ENCODE results near the gene SNRPD3. TPM values are rescaled to one million over a fixed set of nuclear protein-coding genes. Genes with fewer than 3 reads are reported as not detected.

Gene SNRPD3
- total RNA-seq, 1 experiment from 2014 or later, result 270 TPM

GRCh38 chr22:24571266-24571665 is 15.5 kb downstream of the SNRPD3 start:
- Histone ChIP-seq H3K9me2 (replicated peaks; ENCODE audit: low read length) (no peaks in the 10 kb centered on the region), H3K4me1 (ENCODE audit: insufficient read depth, low read length) (no peaks in the 10 kb centered on the region), H4K20me1 (ENCODE audit: low read length) (0 out of 2 replicates have a peak, but pooled peaks cover 6% of the 10 kb centered on the region), H3K36me3 (ENCODE audit: low read depth, low read length) (peaks cover 17% of the 10 kb centered on the region; the same call in 1 of the 2 replicates), H3K9me3 (ENCODE audit: low read length) (no peaks in the 10 kb centered on the region), H3K27ac (ENCODE audit: low read length) (no peak overlapping the region), H2AFZ (ENCODE audit: low read length) (no peak overlapping the region), H3K4me2 (ENCODE audit: low read length) (no peak overlapping the region), H3K27me3 (ENCODE audit: low read length) (no peaks in the 10 kb centered on the region), H3K4me3 (ENCODE audit: low read length) (no peak overlapping the region), H3K79me2 (ENCODE audit: low read length) (peaks cover 14% of the 10 kb centered on the region), H3K9ac (ENCODE audit: low read length) (no peak overlapping the region), H3F3A (ENCODE audit: low read length, unreplicated experiment) (no peaks in the 10 kb centered on the region)
- BruUV-seq (replicated peaks), result no TSS peak
- ChIA-PET POLR2A (ENCODE audit: unreplicated experiment) (no interaction called here), CTCF (no interaction called here)
- TF ChIP-seq CTCF (conservative IDR thresholded peaks at IDR 0.05; ENCODE audit: low read depth, low read length) (no peak), EZH2 (IDR thresholded peaks at IDR 0.05; ENCODE audit: low read length, unreplicated experiment) (no peak), EZH2phosphoT487 (IDR thresholded peaks at IDR 0.05; ENCODE audit: borderline replicate concordance, low read length) (no peak)
- ATAC-seq (no peak), DNase-seq (no peak)
- intact Hi-C loops (cut with micrococcal nuclease), result no loop called here

- Histone ChIP-seq H3F3A (ENCODE audit: low read length, unreplicated experiment) (no peaks in the 10 kb centered on the region), H2AFZ (ENCODE audit: low read length) (no peak overlapping the region), H3K9ac (ENCODE audit: low read length) (no peak overlapping the region), H3K4me3 (ENCODE audit: low read length) (no peak overlapping the region), H4K20me1 (ENCODE audit: low read length) (0 out of 2 replicates have a peak, but pooled peaks cover 4% of the 10 kb centered on the region), H3K4me2 (ENCODE audit: low read length) (no peak overlapping the region), H3K27ac (ENCODE audit: low read length) (no peak overlapping the region), H3K27me3 (ENCODE audit: low read length) (no peaks in the 10 kb centered on the region), H3K79me2 (ENCODE audit: low read length) (no peaks in the 10 kb centered on the region), H3K9me2 (replicated peaks; ENCODE audit: low read length) (no peaks in the 10 kb centered on the region), H3K4me1 (ENCODE audit: insufficient read depth, low read length) (peaks cover 11% of the 10 kb centered on the region), H3K9me3 (ENCODE audit: low read length) (no peaks in the 10 kb centered on the region), H3K36me3 (ENCODE audit: low read depth, low read length) (peaks cover 6% of the 10 kb centered on the region; the same call in 1 of the 2 replicates)
- ChIA-PET CTCF (no interaction called here), POLR2A (ENCODE audit: unreplicated experiment) (no interaction called here)
- no TSS peak for BruUV-seq (replicated peaks)
- DNase-seq (no peak), ATAC-seq (no peak)
- intact Hi-C loops (cut with micrococcal nuclease), result loop anchor here (1.0 kb wide), 1 partner anchor 12 kb away; no protein-coding TSS in a partner anchor
- no peak for TF ChIP-seq EZH2phosphoT487 (IDR thresholded peaks at IDR 0.05; ENCODE audit: borderline replicate concordance, low read length)
- TF ChIP-seq CTCF (conservative IDR thresholded peaks at IDR 0.05; ENCODE audit: low read depth, low read length), result no peak
- no peak for TF ChIP-seq EZH2 (IDR thresholded peaks at IDR 0.05; ENCODE audit: low read length, unreplicated experiment)
These were observed 21.0 kb downstream of the SNRPD3 start for GRCh38 chr22:24576778-24577177.

GRCh38 chr22:24578355-24579257 is 22.8 kb downstream of the SNRPD3 start:
- Histone ChIP-seq H3K79me2 (ENCODE audit: low read length) (no peaks in the 10 kb centered on the region), H3K27ac (ENCODE audit: low read length) (no peak overlapping the region), H3K36me3 (ENCODE audit: low read depth, low read length) (peaks cover 2% of the 10 kb centered on the region; the same call in 1 of the 2 replicates), H3K4me1 (ENCODE audit: insufficient read depth, low read length) (peaks cover 11% of the 10 kb centered on the region), H3F3A (ENCODE audit: low read length, unreplicated experiment) (no peaks in the 10 kb centered on the region), H3K4me2 (ENCODE audit: low read length) (no peak overlapping the region), H3K9ac (ENCODE audit: low read length) (no peak overlapping the region), H3K9me3 (ENCODE audit: low read length) (no peaks in the 10 kb centered on the region), H3K4me3 (ENCODE audit: low read length) (no peak overlapping the region), H4K20me1 (ENCODE audit: low read length) (0 out of 2 replicates have a peak, but pooled peaks cover 4% of the 10 kb centered on the region), H2AFZ (ENCODE audit: low read length) (no peak overlapping the region), H3K9me2 (replicated peaks; ENCODE audit: low read length) (no peaks in the 10 kb centered on the region), H3K27me3 (ENCODE audit: low read length) (no peaks in the 10 kb centered on the region)
- TF ChIP-seq EZH2 (IDR thresholded peaks at IDR 0.05; ENCODE audit: low read length, unreplicated experiment), result no peak
- no peak for TF ChIP-seq EZH2phosphoT487 (IDR thresholded peaks at IDR 0.05; ENCODE audit: borderline replicate concordance, low read length)
- no peak for TF ChIP-seq CTCF (conservative IDR thresholded peaks at IDR 0.05; ENCODE audit: low read depth, low read length)
- DNase-seq (peak; percentile 13), ATAC-seq (peak; percentile 75)
- intact Hi-C loops (cut with micrococcal nuclease), result no loop called here
- ChIA-PET POLR2A (ENCODE audit: unreplicated experiment) (no interaction called here), CTCF (no interaction called here)
- no TSS peak for BruUV-seq (replicated peaks)

Data from PC-3 (cell line).